ENCODE data around the gene MAP3K6. TPM values are rescaled to one million over a fixed set of nuclear protein-coding genes. Genes with fewer than 3 reads are reported as not detected.

Gene MAP3K6
- total RNA-seq, 2 donors from 2014 or later = 78.6 to 85.6 TPM

GRCh38 chr1:27345272-27345671, 21.5 kb downstream of the MAP3K6 start:
- H3K9me3 ChIP-seq = no peaks in the 10 kb centered on the region
- ATAC-seq (ENCODE audit: insufficient number of reproducible peaks, low FRiP score, low read depth) = no peak
- no peak overlapping the region for H3K27ac ChIP-seq
- H3K27me3 ChIP-seq (replicated peaks; ENCODE audit: insufficient read depth) = no peaks in the 10 kb centered on the region
- no peak for DNase-seq (ENCODE audit: low spot score)
- H3K4me3 ChIP-seq = no peak overlapping the region
- TF ChIP-seq CTCF (IDR thresholded peaks at IDR 0.05) = no peak
- peaks cover 6 to 14% of the 10 kb centered on the region in 2 donors for H3K4me1 ChIP-seq (ENCODE audit: control insufficient read depth in 1 of 2, low read depth in 2 of 2)
- no peaks in the 10 kb centered on the region for H3K36me3 ChIP-seq

GRCh38 chr1:27343639-27344025, 23.1 kb downstream of the MAP3K6 start:
- H3K27ac ChIP-seq = no peak overlapping the region
- H3K27me3 ChIP-seq (replicated peaks; ENCODE audit: insufficient read depth) = no peaks in the 10 kb centered on the region
- no peaks in the 10 kb centered on the region for H3K4me1 ChIP-seq (ENCODE audit: control insufficient read depth in 1 of 2, low read depth in 2 of 2)
- no peak overlapping the region for H3K4me3 ChIP-seq
- DNase-seq (ENCODE audit: low spot score) = no peak
- no peaks in the 10 kb centered on the region for H3K36me3 ChIP-seq
- no peak for TF ChIP-seq CTCF (IDR thresholded peaks at IDR 0.05)
- no peak for ATAC-seq (ENCODE audit: insufficient number of reproducible peaks, low FRiP score, low read depth)
- H3K9me3 ChIP-seq = no peaks in the 10 kb centered on the region

- Histone ChIP-seq H3K36me3 (peaks cover 4% of the 10 kb centered on the region), H3K27ac (no peak overlapping the region), H3K4me1 (ENCODE audit: control insufficient read depth in 1 of 2, low read depth in 2 of 2) (no peaks in the 10 kb centered on the region), H3K27me3 (replicated peaks; ENCODE audit: insufficient read depth) (no peaks in the 10 kb centered on the region), H3K4me3 (peak overlapping the region; percentile 26), H3K9me3 (no peaks in the 10 kb centered on the region)
- TF ChIP-seq CTCF (IDR thresholded peaks at IDR 0.05) = no peak
- ATAC-seq (ENCODE audit: insufficient number of reproducible peaks, low FRiP score, low read depth) (no peak), DNase-seq (ENCODE audit: low spot score) (no peak)
Observed at GRCh38 chr1:27342778-27343638, 23.8 kb downstream of the MAP3K6 start.

- Histone ChIP-seq H3K27ac (no peak overlapping the region), H3K4me3 (no peak overlapping the region), H3K27me3 (replicated peaks; ENCODE audit: insufficient read depth) (no peaks in the 10 kb centered on the region), H3K36me3 (peaks cover 4% of the 10 kb centered on the region), H3K9me3 (no peaks in the 10 kb centered on the region), H3K4me1 (ENCODE audit: control insufficient read depth in 1 of 2, low read depth in 2 of 2) (no peaks in the 10 kb centered on the region)
- ATAC-seq (ENCODE audit: insufficient number of reproducible peaks, low FRiP score, low read depth) (no peak), DNase-seq (ENCODE audit: low spot score) (no peak)
- no peak for TF ChIP-seq CTCF (IDR thresholded peaks at IDR 0.05)
Observed at GRCh38 chr1:27342391-27342777, 24.4 kb downstream of the MAP3K6 start.

- DNase-seq (ENCODE audit: low spot score) (no peak), ATAC-seq (ENCODE audit: insufficient number of reproducible peaks, low FRiP score, low read depth) (no peak)
- H3K36me3 ChIP-seq = peaks cover 9% of the 10 kb centered on the region
- H3K27ac ChIP-seq = no peak within 1 kb of the TSS
- no peaks in the 10 kb centered on the region for H3K9me3 ChIP-seq
- H3K4me1 ChIP-seq (ENCODE audit: control insufficient read depth in 1 of 2, low read depth in 2 of 2) = no peaks in the 10 kb centered on the region
- peak within 1 kb of the TSS; percentile 26 for H3K4me3 ChIP-seq
- no peaks in the 10 kb centered on the region for H3K27me3 ChIP-seq (replicated peaks; ENCODE audit: insufficient read depth)
- TF ChIP-seq CTCF (IDR thresholded peaks at IDR 0.05) = no peak
Observed at GRCh38 chr1:27341525-27342252, 25.1 kb downstream of the MAP3K6 start, which contains the start of gene SYTL1. SYTL1 (plus strand) TSS chr1:27342022; CDS start chr1:27345335, 3,313 bp downstream.
